ENCODE measurements around the gene TMEM150B. TPM values are rescaled to one million over a fixed set of nuclear protein-coding genes. Genes with fewer than 3 reads are reported as not detected.

TMEM150B gene, protein sequence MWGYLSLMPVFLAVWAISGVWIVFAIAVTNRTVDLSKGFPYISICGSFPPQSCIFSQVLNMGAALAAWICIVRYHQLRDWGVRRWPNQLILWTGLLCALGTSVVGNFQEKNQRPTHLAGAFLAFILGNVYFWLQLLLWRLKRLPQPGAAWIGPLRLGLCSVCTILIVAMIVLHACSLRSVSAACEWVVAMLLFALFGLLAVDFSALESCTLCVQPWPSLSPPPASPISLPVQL
- total RNA-seq, result 1 to 10 TPM in 1 of 2 donors, under 1 TPM in 1; 0.67 to 2.7 TPM

DNA sequence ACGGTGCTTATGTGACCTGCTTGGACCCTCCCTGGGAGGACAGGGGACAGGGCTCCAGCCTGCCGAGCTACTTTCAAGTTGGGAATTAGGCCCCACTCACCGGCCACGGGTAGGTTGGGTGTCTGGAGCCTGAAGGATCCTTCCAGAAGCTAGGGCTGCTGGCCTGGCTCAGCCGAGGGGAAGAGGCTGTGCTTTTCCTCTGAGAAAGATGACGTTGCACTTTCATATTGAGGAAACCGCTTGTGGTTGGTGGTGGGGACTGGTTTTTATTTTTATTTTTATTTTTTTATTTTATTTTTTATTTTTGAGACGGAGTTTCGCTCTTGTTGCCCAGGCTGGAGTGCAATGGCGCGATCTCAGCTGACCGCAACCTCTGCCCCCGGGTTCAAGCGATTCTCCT lies at the start of gene TMEM150B:
Gene TMEM150B, minus strand, starts transcription at position 170 of the 400 bp plus-strand sequence. CDS start 4,305 bp downstream, outside the sequence.
- Mint-ChIP-seq H3K4me3 (peak within 1 kb of the TSS; percentile 32), H3K27ac (no peak within 1 kb of the TSS)
- no peak for ATAC-seq

DNA sequence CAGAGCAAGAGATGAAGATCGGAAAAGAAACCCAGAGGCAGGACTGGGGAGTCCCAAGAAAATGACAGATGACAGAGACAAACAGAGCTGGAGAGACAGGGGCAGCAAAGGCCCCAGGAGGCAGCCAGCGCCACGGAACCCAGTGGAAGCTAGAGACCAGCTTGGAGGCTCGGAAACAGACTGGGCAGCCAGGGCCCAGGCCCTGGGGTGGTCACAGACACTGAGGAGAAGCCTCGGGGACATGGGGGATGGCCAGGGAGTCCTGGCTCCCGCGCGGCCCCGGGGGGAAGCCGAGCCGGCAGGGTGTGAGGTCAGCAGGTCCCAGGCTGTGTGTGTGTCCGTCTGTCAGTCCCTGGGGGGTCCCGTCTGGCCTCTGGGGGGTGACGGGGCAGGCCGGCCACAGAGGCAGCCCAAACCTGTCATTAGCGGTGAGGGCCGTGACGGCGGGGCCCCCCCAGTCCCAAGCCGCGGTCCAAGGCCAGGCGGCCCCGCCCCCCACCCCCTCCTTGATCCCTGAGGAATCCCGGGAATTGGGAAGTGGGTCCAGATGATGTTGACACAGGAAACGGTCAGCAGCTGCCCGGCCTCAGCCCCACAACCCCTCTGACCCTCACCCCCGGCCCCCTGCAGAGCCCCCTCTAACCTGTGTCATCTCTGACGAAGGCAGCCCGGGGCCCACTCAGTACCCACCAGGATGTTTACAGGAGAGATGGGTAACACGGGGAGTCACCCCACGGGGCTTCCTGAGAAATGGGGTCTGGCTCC lies 49.0 kb upstream of the TMEM150B start:
- Mint-ChIP-seq H3K27me3 (peaks cover 25 to 35% of the 10 kb centered on the region in 2 donors), H3K4me1 (ENCODE audit: low read depth in 2 of 2) (peaks cover 0 to 8% of the 10 kb centered on the region in 2 donors), H3K27ac (no peak overlapping the region), H3K36me3 (no peaks in the 10 kb centered on the region), H3K4me3 (no peak overlapping the region), H3K9me3 (no peaks in the 10 kb centered on the region)
- ATAC-seq, result no peak
- DNase-seq (ENCODE audit: low spot score), result no peak

More for the DNA sequence above, at the start of gene TMEM150B:
- H3K4me1 Mint-ChIP-seq (ENCODE audit: low read depth in 2 of 2), result no peaks in the 10 kb centered on the region
- no peaks in the 10 kb centered on the region for H3K9me3 Mint-ChIP-seq
- peaks cover 8 to 9% of the 10 kb centered on the region in 2 donors for H3K27me3 Mint-ChIP-seq
- no peak for DNase-seq (ENCODE audit: low spot score)
- H3K36me3 Mint-ChIP-seq, result no peaks in the 10 kb centered on the region

DNA sequence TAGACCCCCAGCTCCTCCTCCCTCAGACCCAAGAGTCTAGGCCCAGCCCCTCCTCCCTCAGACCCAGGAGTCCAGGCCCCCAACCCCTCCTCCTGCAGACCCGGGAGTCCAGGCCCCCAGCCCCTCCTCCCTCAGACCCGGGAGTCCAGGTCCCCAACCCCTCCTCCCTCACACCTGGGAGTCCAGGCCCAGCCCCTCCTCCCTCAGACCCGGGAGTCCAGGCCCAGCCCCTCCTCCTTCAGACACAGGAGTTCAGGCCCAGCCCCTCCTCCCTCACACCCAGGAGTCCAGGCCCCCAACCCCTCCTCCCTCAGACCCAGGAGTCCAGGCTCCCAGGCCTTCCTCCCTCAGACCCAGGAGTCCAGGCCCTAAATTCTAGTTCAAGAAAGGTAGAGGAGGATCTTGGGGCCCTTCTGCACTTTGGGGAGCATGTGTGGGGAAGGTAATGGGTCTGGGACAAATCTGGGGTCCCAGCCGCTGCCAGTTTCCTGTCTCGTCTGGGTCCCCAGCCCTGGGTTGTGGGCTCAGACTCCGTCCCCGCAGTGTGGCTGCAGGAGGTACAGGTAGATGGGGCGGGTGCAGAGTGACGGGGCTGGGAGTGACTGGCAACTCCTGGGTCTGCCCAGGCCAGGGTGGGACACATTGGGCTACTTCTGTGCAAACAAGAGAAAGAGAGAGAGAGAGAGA lies 48.3 kb upstream of the TMEM150B start:
- Mint-ChIP-seq H3K4me3 (no peak overlapping the region), H3K27ac (no peak overlapping the region), H3K27me3 (peaks cover 25 to 35% of the 10 kb centered on the region in 2 donors), H3K4me1 (ENCODE audit: low read depth in 2 of 2) (peaks cover 0 to 8% of the 10 kb centered on the region in 2 donors), H3K36me3 (no peaks in the 10 kb centered on the region), H3K9me3 (no peaks in the 10 kb centered on the region)
- no peak for ATAC-seq
- no peak for DNase-seq (ENCODE audit: low spot score)

DNA sequence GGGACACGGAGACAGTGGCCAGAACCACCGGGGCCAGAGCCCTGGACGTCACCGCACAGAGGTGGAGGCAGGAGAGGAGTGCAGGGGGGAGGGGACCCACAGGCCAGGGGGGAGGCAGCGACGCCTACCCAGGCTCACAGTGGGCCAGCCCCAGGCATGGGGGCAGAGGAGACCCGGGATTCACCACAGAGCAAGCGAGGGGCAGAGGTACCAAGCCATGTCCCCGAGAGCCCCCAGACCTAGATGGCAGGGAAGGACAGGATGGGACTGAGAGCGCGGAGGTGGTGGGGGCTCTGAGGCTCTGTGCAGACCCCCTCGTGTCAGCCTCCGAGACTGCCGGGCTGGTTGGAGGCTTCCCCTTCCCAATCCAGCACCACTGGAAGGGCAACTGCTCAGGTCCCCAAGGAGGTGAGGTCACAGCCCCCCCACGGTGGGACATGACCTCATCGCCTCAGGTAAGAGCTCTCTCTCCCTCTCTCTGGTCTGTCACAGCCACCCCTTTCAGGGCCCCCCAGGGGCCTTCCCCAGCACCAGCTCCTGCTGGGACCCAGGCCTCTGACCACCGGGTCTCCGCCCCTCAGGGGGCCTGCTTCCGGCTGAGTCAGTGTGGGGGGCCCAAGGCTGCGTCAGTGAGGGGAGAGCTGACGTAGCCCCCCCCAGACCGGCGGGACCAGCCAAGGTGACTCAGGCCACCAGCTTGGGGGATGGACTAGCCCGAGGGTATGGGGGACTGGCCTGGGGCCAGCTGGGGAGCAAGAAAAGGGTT lies 47.4 kb upstream of the TMEM150B start:
- Mint-ChIP-seq H3K27me3 (peaks cover 28 to 35% of the 10 kb centered on the region in 2 donors), H3K27ac (no peak overlapping the region), H3K9me3 (no peaks in the 10 kb centered on the region), H3K36me3 (no peaks in the 10 kb centered on the region), H3K4me1 (ENCODE audit: low read depth in 2 of 2) (peaks cover 0 to 8% of the 10 kb centered on the region in 2 donors), H3K4me3 (no peak overlapping the region)
- ATAC-seq (peak in 1 of 2 donors; percentile 6), DNase-seq (ENCODE audit: low spot score) (no peak)

DNA sequence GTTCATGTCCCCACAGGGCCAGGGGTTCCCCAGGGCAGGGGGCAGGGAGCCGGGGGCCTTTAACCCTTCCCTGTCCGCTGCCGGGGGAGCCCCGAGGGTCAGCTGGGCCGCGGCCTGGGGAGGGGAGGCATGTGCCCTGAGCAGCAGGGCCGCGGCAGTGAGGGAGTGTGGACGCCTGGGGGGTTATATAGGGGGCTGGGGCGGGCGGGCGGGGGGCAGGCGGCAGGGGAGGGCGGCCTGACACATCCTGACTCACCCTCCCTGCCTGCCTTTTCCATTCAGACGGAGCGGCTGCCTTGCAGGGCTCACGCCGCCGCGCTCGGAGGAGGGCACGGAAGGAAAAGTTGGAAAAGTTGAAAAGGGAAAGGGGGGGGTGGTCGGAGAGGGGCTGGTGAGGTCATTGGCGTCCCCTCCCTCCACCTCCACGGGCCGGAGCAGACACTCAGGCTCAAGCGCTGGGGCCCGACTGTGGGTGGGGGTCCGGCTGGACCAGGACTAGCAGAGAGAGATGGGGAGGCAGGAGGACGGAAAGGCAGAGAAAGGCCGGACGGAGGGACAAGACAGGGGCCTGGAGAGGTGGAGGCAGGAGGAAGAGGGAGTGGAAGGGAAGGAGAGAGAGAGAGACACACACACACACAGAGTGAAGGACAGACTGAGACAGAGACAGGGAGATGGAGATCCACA lies 45.3 kb upstream of the TMEM150B start, which contains the start of gene IL11:
Gene IL11, minus strand, starts transcription at position 159 of the 684 bp plus-strand sequence. Its CDS starts 153 bp downstream, at position 6.
- Mint-ChIP-seq H3K27me3 (peaks cover 25 to 35% of the 10 kb centered on the region in 2 donors), H3K4me3 (peak within 1 kb of the TSS; percentile 83), H3K9me3 (no peaks in the 10 kb centered on the region), H3K27ac (no peak within 1 kb of the TSS), H3K4me1 (ENCODE audit: low read depth in 2 of 2) (peaks cover 0 to 8% of the 10 kb centered on the region in 2 donors), H3K36me3 (no peaks in the 10 kb centered on the region)
- DNase-seq (ENCODE audit: low spot score), result no peak
- no peak for ATAC-seq

DNA sequence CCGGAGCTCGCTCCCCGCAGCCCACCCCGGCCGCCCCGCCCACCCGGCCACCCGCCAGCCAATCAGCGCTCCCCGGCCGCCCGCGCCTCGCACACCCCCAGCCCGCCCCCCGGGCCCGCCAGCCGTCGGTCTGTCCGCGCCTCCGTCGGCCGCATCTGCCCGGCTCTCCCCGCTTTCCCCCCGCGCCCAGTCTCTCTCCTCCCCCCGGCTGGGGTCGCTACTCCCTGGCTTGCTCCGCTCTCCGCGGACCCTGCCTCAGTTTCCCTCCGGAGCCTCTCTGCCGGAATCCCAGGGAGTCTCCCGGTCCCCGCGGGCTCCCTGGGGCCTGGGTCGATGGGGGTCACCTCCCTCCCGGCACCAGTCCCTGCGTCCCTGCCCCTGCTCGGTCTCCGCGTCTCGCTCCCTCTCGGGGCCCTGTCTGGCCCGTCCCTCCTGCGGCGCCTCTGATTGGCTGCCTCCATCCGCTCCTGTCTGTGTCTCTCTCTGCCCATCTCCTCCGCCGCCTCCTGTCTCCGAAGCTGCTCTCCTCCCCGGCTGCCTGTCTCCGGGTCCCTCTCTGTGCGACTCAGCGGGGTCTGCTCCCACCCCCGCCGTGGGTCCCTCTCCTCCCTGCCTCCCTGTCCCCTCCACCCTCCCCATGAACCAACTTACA lies 44.6 kb upstream of the TMEM150B start:
- DNase-seq (ENCODE audit: low spot score) (no peak), ATAC-seq (peak; percentile 54 to 73)
- Mint-ChIP-seq H3K4me1 (ENCODE audit: low read depth in 2 of 2) (peaks cover 0 to 8% of the 10 kb centered on the region in 2 donors), H3K9me3 (no peaks in the 10 kb centered on the region), H3K27me3 (peaks cover 25 to 35% of the 10 kb centered on the region in 2 donors), H3K36me3 (no peaks in the 10 kb centered on the region), H3K27ac (no peak overlapping the region), H3K4me3 (peak overlapping the region; percentile 83)

DNA sequence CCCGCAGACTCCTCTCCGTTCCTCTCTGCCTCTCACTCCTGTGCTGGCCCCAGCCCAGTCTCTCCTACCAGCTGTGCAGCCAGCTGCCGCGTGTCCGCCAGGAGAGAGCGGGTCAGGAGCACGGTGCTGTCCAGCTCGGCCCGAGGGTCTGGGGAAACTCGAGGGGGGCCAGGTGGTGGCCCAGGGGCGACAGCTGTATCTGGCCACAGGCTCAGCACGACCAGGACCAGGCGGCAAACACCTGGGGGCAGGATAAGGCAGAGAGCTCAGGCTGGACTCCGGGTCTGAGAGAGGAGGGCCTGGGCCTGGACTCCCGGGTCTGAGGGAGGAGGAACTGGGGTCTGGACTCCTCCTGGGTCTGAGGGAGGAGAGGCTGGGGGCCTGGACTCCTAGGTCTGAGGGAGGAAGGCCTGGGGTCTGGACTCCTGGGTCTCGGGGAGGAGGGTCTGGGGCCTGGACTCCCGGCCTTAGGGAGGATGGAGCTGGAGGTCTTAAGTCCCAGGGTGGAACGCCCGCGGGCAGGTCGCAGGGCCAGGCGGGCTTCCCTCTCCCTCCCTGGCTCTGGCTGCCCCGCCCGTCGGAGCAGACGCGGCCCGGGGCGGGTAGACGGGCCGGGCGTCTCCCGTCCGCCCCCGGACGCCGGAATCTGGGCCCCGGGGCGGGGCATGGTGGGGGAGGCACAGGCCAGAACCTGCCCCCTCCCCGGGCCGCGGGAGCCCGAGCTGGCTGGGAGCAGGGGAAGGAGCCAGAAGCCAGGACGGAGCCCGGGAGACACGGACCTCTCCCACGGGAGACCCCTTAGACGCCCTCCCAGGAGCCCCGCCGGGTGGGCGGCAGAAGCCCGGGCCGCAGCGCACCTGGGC lies 43.8 kb upstream of the TMEM150B start:
- H3K9me3 Mint-ChIP-seq, result no peaks in the 10 kb centered on the region
- H3K4me1 Mint-ChIP-seq (ENCODE audit: low read depth in 2 of 2), result peaks cover 0 to 8% of the 10 kb centered on the region in 2 donors
- H3K36me3 Mint-ChIP-seq, result no peaks in the 10 kb centered on the region
- no peak overlapping the region for H3K4me3 Mint-ChIP-seq
- DNase-seq (ENCODE audit: low spot score) (no peak), ATAC-seq (peak; percentile 43 to 61)
- no peak overlapping the region for H3K27ac Mint-ChIP-seq
- H3K27me3 Mint-ChIP-seq, result peaks cover 24 to 32% of the 10 kb centered on the region in 2 donors

DNA sequence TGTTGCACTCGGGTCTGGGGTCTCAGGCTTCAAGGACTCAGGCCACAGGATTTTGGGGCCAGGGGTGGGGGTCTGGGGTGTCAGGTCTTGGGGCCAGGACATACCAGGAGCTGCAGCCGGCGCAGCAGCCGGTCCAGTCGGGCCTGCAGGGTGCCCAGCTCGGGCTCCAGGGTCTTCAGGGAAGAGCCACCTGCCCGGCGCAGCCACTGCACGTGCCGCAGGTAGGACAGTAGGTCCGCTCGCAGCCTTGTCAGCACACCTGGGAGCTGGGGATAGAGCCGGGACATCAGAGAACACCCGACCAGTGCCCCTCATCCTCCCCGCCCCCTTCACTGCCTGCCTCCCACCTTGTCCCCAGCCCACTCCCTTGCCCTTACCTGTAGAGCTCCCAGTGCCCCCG lies 43.0 kb upstream of the TMEM150B start:
- Mint-ChIP-seq H3K4me3 (no peak overlapping the region), H3K36me3 (no peaks in the 10 kb centered on the region), H3K4me1 (ENCODE audit: low read depth in 2 of 2) (peaks cover 0 to 4% of the 10 kb centered on the region in 2 donors), H3K27ac (no peak overlapping the region), H3K9me3 (no peaks in the 10 kb centered on the region), H3K27me3 (peaks cover 20 to 27% of the 10 kb centered on the region in 2 donors)
- no peak for ATAC-seq
- no peak for DNase-seq (ENCODE audit: low spot score)

DNA sequence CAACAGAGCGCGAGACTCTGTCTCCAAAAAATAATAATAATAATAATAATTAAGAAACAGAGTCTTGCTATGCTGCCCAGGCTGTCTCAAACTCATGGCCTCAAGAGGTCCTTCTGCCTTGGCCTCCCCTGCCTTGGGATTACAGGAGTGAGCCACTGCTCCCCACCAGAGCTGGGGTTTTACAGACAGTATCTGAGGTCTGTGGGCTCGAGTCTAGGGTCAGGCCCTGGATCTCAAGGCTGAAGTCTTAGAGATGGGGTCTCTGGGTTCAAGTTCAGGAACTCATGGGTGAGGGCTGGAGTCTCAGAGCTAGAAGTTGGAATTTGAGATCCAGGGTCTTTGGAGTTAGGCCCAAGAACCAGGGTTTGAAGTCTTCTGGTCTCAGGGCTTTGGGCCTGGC lies 41.6 kb upstream of the TMEM150B start:
- Mint-ChIP-seq H3K4me1 (ENCODE audit: low read depth in 2 of 2) (peaks cover 0 to 4% of the 10 kb centered on the region in 2 donors), H3K9me3 (no peaks in the 10 kb centered on the region), H3K36me3 (no peaks in the 10 kb centered on the region), H3K27ac (no peak overlapping the region), H3K27me3 (peaks cover 15 to 20% of the 10 kb centered on the region in 2 donors), H3K4me3 (no peak overlapping the region)
- ATAC-seq, result no peak
- DNase-seq (ENCODE audit: low spot score), result no peak

DNA sequence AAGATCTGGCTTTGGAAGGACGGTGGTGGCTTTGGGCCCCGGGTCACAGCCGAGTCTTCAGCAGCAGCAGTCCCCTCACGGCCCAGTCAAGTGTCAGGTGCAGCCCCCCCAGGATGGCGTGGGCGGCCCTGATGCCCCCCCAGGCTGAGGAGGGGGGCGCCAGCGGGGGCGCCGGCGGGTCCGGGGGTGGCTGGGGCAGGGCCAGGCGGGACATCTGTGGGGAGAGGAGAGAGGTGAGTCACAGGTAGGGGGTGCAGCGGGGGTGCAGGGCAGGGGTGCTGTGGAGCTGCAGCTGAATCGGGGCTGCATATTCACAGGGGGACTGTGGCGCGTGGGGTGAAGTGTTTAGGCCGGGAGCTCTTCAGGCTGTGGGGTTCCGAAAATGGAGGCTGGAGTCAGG lies 40.8 kb upstream of the TMEM150B start:
- ATAC-seq (no peak), DNase-seq (ENCODE audit: low spot score) (no peak)
- Mint-ChIP-seq H3K27me3 (peaks cover 13 to 14% of the 10 kb centered on the region in 2 donors), H3K27ac (no peak overlapping the region), H3K4me3 (no peak overlapping the region), H3K9me3 (no peaks in the 10 kb centered on the region), H3K4me1 (ENCODE audit: low read depth in 2 of 2) (peaks cover 0 to 4% of the 10 kb centered on the region in 2 donors), H3K36me3 (no peaks in the 10 kb centered on the region)

DNA sequence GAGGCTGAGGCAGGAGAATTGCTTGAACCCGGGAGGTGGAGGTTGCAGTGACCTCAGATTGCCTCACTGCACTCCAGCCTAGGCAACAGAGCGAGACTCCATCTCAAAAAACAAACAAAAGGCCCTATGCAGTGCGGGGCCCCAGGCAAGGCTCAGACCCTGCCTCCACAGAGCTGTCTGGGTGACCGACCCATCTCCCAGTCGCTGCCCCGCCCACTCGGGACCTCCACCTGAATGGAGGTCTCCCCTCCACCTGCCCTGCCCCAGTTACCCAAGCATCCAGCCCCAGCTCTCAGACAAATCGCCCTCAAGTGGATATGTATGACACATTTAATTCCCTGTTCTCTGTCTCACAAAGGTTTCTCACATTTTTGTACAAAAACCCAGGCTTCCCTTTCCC lies 40.1 kb upstream of the TMEM150B start:
- ATAC-seq (no peak), DNase-seq (ENCODE audit: low spot score) (no peak)
- Mint-ChIP-seq H3K4me3 (no peak overlapping the region), H3K27me3 (peaks cover 6 to 7% of the 10 kb centered on the region in 2 donors), H3K27ac (no peak overlapping the region), H3K4me1 (ENCODE audit: low read depth in 2 of 2) (peaks cover 0 to 4% of the 10 kb centered on the region in 2 donors), H3K36me3 (no peaks in the 10 kb centered on the region), H3K9me3 (no peaks in the 10 kb centered on the region)
